K562 (cell line): Measurements from ENCODE around the gene PARPBP. TPM values are rescaled to one million over a fixed set of nuclear protein-coding genes. Genes with fewer than 3 reads are reported as not detected.

Source experiments
- ATAC-seq: fragments of 200-7000 bp; cut with Tn5 transposase; 3 replicates; pipeline ENCODE4 v1.9.1; 2020; ENCODE audit warnings: moderate library complexity
- BruUV-seq: library from RNA; stranded (reverse); fragments of 400-500 nt; replicated peaks from 2 replicates; lab custom pipeline; 2021; lab: Mats Ljungman, UMichigan
- CTCF ChIA-PET: fragments of 300-600 bp; formaldehyde crosslinking; extraction: SDS; loops from one replicate; lab custom pipeline; 2021; ENCODE audit warnings: low intra/inter-chr PET ratio; lab: Yijun Ruan, JAX
- POLR2A ChIA-PET: fragments of 300-600, 350-650 bp; sonication (Branson Sonifier 250); formaldehyde crosslinking; extraction: SDS; loops from one replicate; lab custom pipeline; 2021; ENCODE audit warnings: antibody characterized with exemption, inconsistent platforms; lab: Yijun Ruan, JAX
- DNase-seq, 4 experiments: peaks; one replicate each; pipeline versions ENCODE4 v3.0.0 to v3.0.0-alpha.2; 2011 to 2018; ENCODE audit warnings: low spot score in 3 of 4, mixed read lengths in 3 of 4; ENCODE audit errors: extremely low read depth in 1 of 4
- FAIRE-seq: peaks from 2 replicates; lab custom pipeline; 2011; peaks lifted over from hg19 to GRCh38; lab: Jason Lieb, UNC
- H2AFZ ChIP-seq: 2 replicates; pipeline ENCODE4 v1.6.0; 2011; ENCODE audit warnings: low read depth, low read length, control low read depth, inconsistent platforms
- H3K27ac ChIP-seq: fragments of 200-600 bp; 3 replicates; pipeline ENCODE4 v1.8.0; 2011; ENCODE audit warnings: low read depth, mild to moderate bottlenecking, control low read depth, inconsistent platforms, low read length, moderate library complexity, mixed read lengths; ENCODE audit errors: extremely low read depth
- H3K27me3 ChIP-seq, 2 experiments: fragments of 300-600 bp in 1 of 2; 2 replicates in 1 of 2; 3 replicates in 1 of 2; pipeline versions ENCODE4 v1.6.0 to v1.8.0; 2011; ENCODE audit warnings: inconsistent platforms in 2 of 2, low read length in 2 of 2, mild to moderate bottlenecking in 1 of 2, mixed read lengths in 1 of 2, moderate library complexity in 1 of 2; ENCODE audit not compliant: control insufficient read depth in 2 of 2, insufficient read depth in 2 of 2
- H3K36me3 ChIP-seq: fragments of 300-600 bp; 3 replicates; pipeline ENCODE4 v1.8.0; 2011; ENCODE audit warnings: mild to moderate bottlenecking, low read length, inconsistent platforms; ENCODE audit not compliant: control insufficient read depth, insufficient read depth
- H3K4me1 ChIP-seq, 2 experiments: fragments of 200-600 bp in 1 of 2; replicated peaks in 1 of 2; 2 replicates in 1 of 2; 3 replicates in 1 of 2; pipeline versions ENCODE4 v1.5.1 to v1.8.0; 2011; ENCODE audit warnings: inconsistent platforms in 2 of 2, low read length in 2 of 2, mild to moderate bottlenecking in 1 of 2, mixed read lengths in 1 of 2, moderate library complexity in 1 of 2; ENCODE audit not compliant: control insufficient read depth in 2 of 2, insufficient read depth in 2 of 2
- H3K4me2 ChIP-seq: 2 replicates; pipeline ENCODE4 v1.6.1; 2011; ENCODE audit warnings: low read length, control low read depth, inconsistent platforms, mixed read lengths; ENCODE audit not compliant: insufficient read depth
- H3K4me3 ChIP-seq: fragments of 200-600 bp; sonication (generic), shearing (Covaris generic); 2 replicates; pipeline ENCODE4 v1.5.1; 2016; ENCODE audit warnings: control low read depth, inconsistent platforms
- H3K79me2 ChIP-seq: fragments of 200-600 bp; 3 replicates; pipeline ENCODE4 v1.8.0; 2011; ENCODE audit warnings: low read length, inconsistent platforms; ENCODE audit not compliant: control insufficient read depth, insufficient read depth
- H3K9ac ChIP-seq, 2 experiments: 2 replicates each; pipeline versions ENCODE4 v1.6.0 to v1.6.1; 2011; ENCODE audit warnings: low read depth in 2 of 2, low read length in 2 of 2, control low read depth in 1 of 2, inconsistent platforms in 1 of 2, mild to moderate bottlenecking in 1 of 2, mixed read lengths in 1 of 2; ENCODE audit not compliant: insufficient read depth in 1 of 2
- H3K9me1 ChIP-seq: one replicate; pipeline ENCODE4 v1.6.0; 2011; ENCODE audit warnings: inconsistent platforms, mild to moderate bottlenecking, low read length, moderate library complexity; ENCODE audit not compliant: control insufficient read depth, insufficient read depth
- H3K9me3 ChIP-seq: replicated peaks from 2 replicates; pipeline ENCODE4 v1.5.1; 2011; ENCODE audit warnings: low read depth, low read length, inconsistent platforms; ENCODE audit not compliant: control insufficient read depth, insufficient read depth
- H4K20me1 ChIP-seq: replicated peaks from 2 replicates; pipeline ENCODE4 v1.6.1; 2011; ENCODE audit warnings: low read length, inconsistent platforms, mixed read lengths; ENCODE audit not compliant: control insufficient read depth, insufficient read depth
- DLX4 ChIP-seq: fragments of 250-450 bp; sonication (Bioruptor Pico); IDR thresholded peaks from 2 replicates; pipeline ENCODE4 v1.6.1; 2021; ENCODE audit warnings: mild to moderate bottlenecking
- DMBX1 ChIP-seq: fragments of 250-450 bp; sonication (Bioruptor Pico); IDR thresholded peaks from 2 replicates; pipeline ENCODE4 v1.8.0; 2022; ENCODE audit warnings: inconsistent platforms, mild to moderate bottlenecking, moderate library complexity, borderline replicate concordance
- NFIC ChIP-seq: fragments of 450-650 bp; IDR thresholded peaks from 2 replicates; pipeline ENCODE4 v1.6.1; 2017; ENCODE audit warnings: mild to moderate bottlenecking, inconsistent platforms
- PHTF2 ChIP-seq: fragments of 250-450 bp; sonication (Bioruptor Pico); IDR thresholded peaks from 2 replicates; pipeline ENCODE4 v1.5.0; 2021; ENCODE audit warnings: mild to moderate bottlenecking
- RBM15 ChIP-seq: fragments of 200-400 bp; formaldehyde crosslinking; IDR thresholded peaks from 2 replicates; pipeline ENCODE4 v1.6.1; 2018; ENCODE audit warnings: mild to moderate bottlenecking, low read length, moderate library complexity; ENCODE audit not compliant: insufficient read depth
- SMARCA4 ChIP-seq: fragments of 450-650 bp; IDR thresholded peaks from 2 replicates; pipeline ENCODE4 v1.6.1; 2016
- SMARCA5 ChIP-seq: fragments of 450-650 bp; IDR thresholded peaks from 2 replicates; pipeline ENCODE4 v1.6.1; 2016
- TAF7 ChIP-seq: fragments of 450-650 bp; IDR thresholded peaks from 2 replicates; pipeline ENCODE4 v1.6.1; 2016; ENCODE audit warnings: missing genetic modification characterization, missing compliant biosample characterization
- WGBS: fragments of 100-300 bp; shearing (Covaris generic); methylation state at CpG from one replicate; pipeline ENCODE4 v1.1.6; 2016; ENCODE audit warnings: low coverage, mixed read lengths; ENCODE audit not compliant: insufficient coverage; ENCODE audit errors: missing lambda C conversion rate; 5-methylcytosine and 5-hydroxymethylcytosine counted together
- in situ Hi-C: fragments of 300-500 bp; cut with MboI; formaldehyde crosslinking; loops from 4 replicates; pipeline ENCODE4 v1.15.0; 2018; ENCODE audit warnings: inconsistent platforms, mixed read lengths
- intact Hi-C: fragments of 100-400 bp; cut with micrococcal nuclease; formaldehyde crosslinking; loops from 2 replicates; pipeline ENCODE4 v1.14.2; 2022
- polyA plus RNA-seq, 8 experiments: library from polyadenylated mRNA; depleted of rRNA in 4 of 8; stranded (reverse) in 5 of 8; unstranded in 3 of 8; fragments of >200 nt; fragmentation: Nextera tagmentation in 2 of 8; fragmentation: Illumina TruSeq in 1 of 8; extraction: Ambion mirVana in 2 of 8; extraction: Trizol in 1 of 8; gene quantifications; 2 replicates each; pipeline versions ENCODE4 v1.2.1 to v1.2.3, GENCODE V29; 2011 to 2014; ENCODE audit warnings: inconsistent platforms in 1 of 8, missing spikeins in 1 of 8
- total RNA-seq, 7 experiments: library from RNA; depleted of rRNA in 6 of 7; stranded (reverse); fragments of >200 nt in 6 of 7; fragmentation: Illumina TruSeq in 2 of 7; extraction: Trizol in 2 of 7; gene quantifications; 2 replicates each; pipeline versions ENCODE4 v1.2.1 to v1.2.3, GENCODE V29; 2011 to 2021; ENCODE audit warnings: low replicate concordance in 1 of 7

PARPBP gene
- total and polyA plus RNA-seq, 9 of the 15 experiments (the other 6 are each of a cell fraction or from before 2014, with no cell fraction given): 26.1 to 62.5 (median 49.0) TPM

- no peak for TF ChIP-seq DLX4
- TF ChIP-seq, all 486 proteins: peak for 0
Observed at GRCh38 chr12:102174761-102175160, 54.8 kb downstream of the PARPBP start (continued).

DNA sequence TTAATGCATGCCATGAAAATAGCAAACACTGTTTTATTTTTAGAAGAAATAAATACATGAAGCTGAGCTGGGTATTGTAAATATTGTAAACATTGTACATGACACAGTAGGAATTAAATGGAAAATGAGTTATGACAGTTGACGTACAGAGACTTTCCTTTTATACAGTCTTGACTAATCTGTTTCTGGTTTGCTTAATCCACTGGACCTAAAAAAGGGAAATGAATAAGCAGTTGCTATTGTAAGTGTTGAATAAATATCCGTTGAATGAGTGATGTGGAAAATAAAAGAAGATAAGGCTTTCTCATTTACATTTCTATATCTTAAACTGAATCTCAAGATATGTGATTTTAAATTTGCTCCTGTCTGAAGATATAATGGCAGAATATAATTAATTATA lies 62.7 kb downstream of the PARPBP start:
- no peak for TF ChIP-seq NFIC
- TF ChIP-seq DMBX1 (CRISPR knock-in tag): no peak
- no peak for TF ChIP-seq PHTF2 (CRISPR knock-in tag)
- TF ChIP-seq SMARCA4: no peak
- no peak for TF ChIP-seq TAF7 (tag)
- TF ChIP-seq SMARCA5: no peak
- no peak for TF ChIP-seq RBM15
- H3K9me3 ChIP-seq: no peaks in the 10 kb centered on the region
- no TSS peak for BruUV-seq
- peaks cover 27% of the 10 kb centered on the region; the same call in 1 of the 3 replicates for H3K36me3 ChIP-seq
- DNase-seq (no peak), FAIRE-seq (no peak), ATAC-seq (no peak)
- no peaks in the 10 kb centered on the region for H3K9me1 ChIP-seq
- no peak overlapping the region for H3K4me2 ChIP-seq
- H4K20me1 ChIP-seq: no peaks in the 10 kb centered on the region
- ChIA-PET POLR2A (no interaction called here), CTCF (interaction anchor here (1.1 kb wide), 1 partner anchor 13 kb away, joined by 3 read pairs; no protein-coding TSS in a partner anchor)
- intact Hi-C loops (no loop called here), in situ Hi-C loops (no loop called here)
- no peak overlapping the region for H3K27ac ChIP-seq
- no peaks in the 10 kb centered on the region for H3K27me3 ChIP-seq
- no peak overlapping the region for H3K4me3 ChIP-seq
- H3K79me2 ChIP-seq: no peaks in the 10 kb centered on the region
- whole genome bisulfite sequencing: 70% methylated on average over 2 of the region's 2 CpGs
- no peak overlapping the region for H3K9ac ChIP-seq
- H2AFZ ChIP-seq: no peak overlapping the region
- no peaks in the 10 kb centered on the region for H3K4me1 ChIP-seq
